ENCODE data around the gene SREBF1. TPM values are rescaled to one million over a fixed set of nuclear protein-coding genes. Genes with fewer than 3 reads are reported as not detected.

SREBF1 gene
- total and polyA plus RNA-seq, 2 of the 8 experiments (the other 6 are each of a cell fraction or from before 2014, with no cell fraction given), result 28.6 to 70.8 TPM

GRCh38 chr17:17812211-17813054 is 24.4 kb downstream of the SREBF1 start (continued):
- TF ChIP-seq SP4 (IDR thresholded peaks at IDR 0.05; ENCODE audit: low read length), result no peak
